KMS-11 (cell line): ENCODE measurements around the gene OXA1L.

ENCODE experiments used
- H2AFZ ChIP-seq: fragments of 200-600 bp; sonication (generic); 2 replicates; pipeline ENCODE4 v1.6.1; 2016; ENCODE audit warnings: antibody characterized with exemption, mixed run types, low read depth
- H3K27ac ChIP-seq: fragments of 200-600 bp; sonication (generic); 2 replicates; pipeline ENCODE4 v1.6.1; 2016; ENCODE audit warnings: mild to moderate bottlenecking, mixed run types
- H3K27me3 ChIP-seq: fragments of 200-600 bp; sonication (generic); 2 replicates; pipeline ENCODE4 v1.6.1; 2017; ENCODE audit warnings: mild to moderate bottlenecking, low read depth, mixed run types, moderate library complexity; ENCODE audit not compliant: insufficient read depth
- H3K36me3 ChIP-seq: fragments of 200-600 bp; sonication (generic); 2 replicates; pipeline ENCODE4 v1.6.1; 2017; ENCODE audit warnings: mild to moderate bottlenecking, mixed run types; ENCODE audit not compliant: insufficient read depth
- H3K4me1 ChIP-seq: fragments of 200-600 bp; sonication (generic); 2 replicates; pipeline ENCODE4 v1.6.1; 2016; ENCODE audit warnings: mild to moderate bottlenecking, low read depth, mixed run types; ENCODE audit not compliant: poor library complexity, severe bottlenecking
- H3K4me2 ChIP-seq: fragments of 200-600 bp; sonication (generic); 2 replicates; pipeline ENCODE4 v1.7.0; 2016; ENCODE audit warnings: mild to moderate bottlenecking, mixed run types
- H3K4me3 ChIP-seq: fragments of 200-600 bp; sonication (generic); IDR thresholded peaks from 2 replicates; pipeline ENCODE4 v1.6.1; 2017; ENCODE audit warnings: low read depth, low read length, mixed read lengths; ENCODE audit not compliant: insufficient read depth
- H3K79me2 ChIP-seq: fragments of 200-600 bp; sonication (generic); 2 replicates; pipeline ENCODE4 v1.6.1; 2016; ENCODE audit warnings: low read depth, mixed run types; ENCODE audit not compliant: insufficient read depth
- H3K9ac ChIP-seq: fragments of 200-600 bp; sonication (generic); 2 replicates; pipeline ENCODE4 v1.6.1; 2016; ENCODE audit warnings: mild to moderate bottlenecking, mixed run types
- H4K20me1 ChIP-seq: fragments of 200-600 bp; sonication (generic); 2 replicates; pipeline ENCODE4 v1.6.1; 2016; ENCODE audit warnings: mild to moderate bottlenecking, mixed run types; ENCODE audit not compliant: insufficient read depth
- TF ChIP-seq, protein P1 (sequence below): fragments of 200-600 bp; sonication (generic); conservative IDR thresholded peaks from 2 replicates; pipeline ENCODE4 v1.6.1; 2017; ENCODE audit warnings: low read depth, mild to moderate bottlenecking, antibody characterized with exemption, low read length, moderate library complexity, mixed read lengths

Gene OXA1L

DNA sequence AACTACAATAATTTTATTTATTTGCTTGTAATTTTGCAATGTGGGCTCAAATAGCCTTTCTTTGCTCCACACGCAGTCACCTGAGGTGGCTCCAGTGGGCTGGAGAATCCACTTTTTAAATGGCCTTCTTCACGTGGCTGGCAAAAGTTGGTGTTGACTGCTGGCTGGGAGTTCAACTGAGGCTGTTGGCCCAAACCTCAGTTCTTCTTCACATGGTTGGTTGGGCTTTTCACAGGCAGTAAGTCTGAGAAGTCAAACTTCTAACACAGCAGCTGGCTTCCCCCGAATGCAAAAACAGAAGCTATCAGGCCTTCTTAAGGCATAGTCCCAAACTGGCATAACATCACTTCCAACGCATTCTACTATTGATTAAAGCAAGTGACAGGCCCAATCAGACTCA lies 2.1 kb upstream of the OXA1L start:
- TF ChIP-seq, protein P1, sequence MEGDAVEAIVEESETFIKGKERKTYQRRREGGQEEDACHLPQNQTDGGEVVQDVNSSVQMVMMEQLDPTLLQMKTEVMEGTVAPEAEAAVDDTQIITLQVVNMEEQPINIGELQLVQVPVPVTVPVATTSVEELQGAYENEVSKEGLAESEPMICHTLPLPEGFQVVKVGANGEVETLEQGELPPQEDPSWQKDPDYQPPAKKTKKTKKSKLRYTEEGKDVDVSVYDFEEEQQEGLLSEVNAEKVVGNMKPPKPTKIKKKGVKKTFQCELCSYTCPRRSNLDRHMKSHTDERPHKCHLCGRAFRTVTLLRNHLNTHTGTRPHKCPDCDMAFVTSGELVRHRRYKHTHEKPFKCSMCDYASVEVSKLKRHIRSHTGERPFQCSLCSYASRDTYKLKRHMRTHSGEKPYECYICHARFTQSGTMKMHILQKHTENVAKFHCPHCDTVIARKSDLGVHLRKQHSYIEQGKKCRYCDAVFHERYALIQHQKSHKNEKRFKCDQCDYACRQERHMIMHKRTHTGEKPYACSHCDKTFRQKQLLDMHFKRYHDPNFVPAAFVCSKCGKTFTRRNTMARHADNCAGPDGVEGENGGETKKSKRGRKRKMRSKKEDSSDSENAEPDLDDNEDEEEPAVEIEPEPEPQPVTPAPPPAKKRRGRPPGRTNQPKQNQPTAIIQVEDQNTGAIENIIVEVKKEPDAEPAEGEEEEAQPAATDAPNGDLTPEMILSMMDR: no peak
- Histone ChIP-seq H2AFZ (no peak overlapping the region), H3K79me2 (peaks cover 31% of the 10 kb centered on the region), H4K20me1 (no peaks in the 10 kb centered on the region), H3K36me3 (no peaks in the 10 kb centered on the region; the same call in 1 of the 2 replicates), H3K27ac (no peak overlapping the region), H3K9ac (no peak overlapping the region), H3K27me3 (no peaks in the 10 kb centered on the region), H3K4me1 (peaks cover 24% of the 10 kb centered on the region), H3K4me3 (no peak overlapping the region), H3K4me2 (no peak overlapping the region)

DNA sequence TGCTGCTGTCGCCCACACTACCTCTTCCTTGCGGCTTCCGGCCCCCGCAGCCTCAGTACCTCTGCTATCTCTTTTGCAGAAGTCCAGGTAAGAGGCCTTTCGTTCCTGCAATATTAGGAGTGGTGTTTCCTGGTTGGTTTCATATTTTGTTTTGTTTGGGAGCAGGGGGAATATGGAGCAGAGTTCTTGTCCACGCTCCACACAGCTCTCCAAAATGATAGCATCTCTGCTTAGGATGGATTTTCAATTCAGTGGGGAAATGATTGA lies 768 bp downstream of the OXA1L start:
- Histone ChIP-seq H3K4me3 (no peak overlapping the region), H3K27me3 (no peaks in the 10 kb centered on the region), H2AFZ (peak overlapping the region; percentile 49; the same call in 1 of the 2 replicates), H4K20me1 (no peaks in the 10 kb centered on the region), H3K9ac (peak overlapping the region; percentile 98; the same call in 1 of the 2 replicates), H3K4me2 (peak overlapping the region; percentile 99), H3K36me3 (peaks cover 10% of the 10 kb centered on the region; the same call in 1 of the 2 replicates), H3K79me2 (peaks cover 35% of the 10 kb centered on the region), H3K27ac (peak overlapping the region; percentile 98; the same call in 1 of the 2 replicates), H3K4me1 (peaks cover 24% of the 10 kb centered on the region)
- TF ChIP-seq, protein P1: no peak

DNA sequence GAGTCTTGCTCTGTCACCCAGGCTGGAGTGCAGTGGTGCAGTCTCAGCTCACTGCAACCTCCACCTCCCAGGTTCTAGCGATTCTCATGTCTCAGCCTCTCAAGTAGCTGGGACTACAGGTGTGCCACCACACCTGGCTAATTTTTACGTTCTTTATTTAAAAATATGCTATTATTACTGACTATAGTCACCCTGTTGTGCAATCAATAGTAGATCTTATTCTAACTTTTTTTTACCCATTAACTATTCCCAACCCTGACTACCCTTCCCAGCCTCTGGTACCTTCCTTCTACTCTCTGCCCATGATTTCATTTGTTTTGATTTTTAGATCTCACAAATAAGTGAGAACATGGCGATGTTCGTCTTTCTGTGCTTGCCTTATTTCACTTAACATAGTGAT lies 2.5 kb downstream of the OXA1L start:
- H3K79me2 ChIP-seq: peaks cover 35% of the 10 kb centered on the region
- H3K9ac ChIP-seq: no peak overlapping the region
- H3K27ac ChIP-seq: no peak overlapping the region
- no peaks in the 10 kb centered on the region for H3K27me3 ChIP-seq
- peaks cover 24% of the 10 kb centered on the region for H3K4me1 ChIP-seq
- H3K36me3 ChIP-seq: peaks cover 13% of the 10 kb centered on the region; the same call in 1 of the 2 replicates
- no peak overlapping the region for H2AFZ ChIP-seq
- H3K4me3 ChIP-seq: no peak overlapping the region
- no peak overlapping the region for H3K4me2 ChIP-seq
- H4K20me1 ChIP-seq: no peaks in the 10 kb centered on the region
- TF ChIP-seq, protein P1: no peak

DNA sequence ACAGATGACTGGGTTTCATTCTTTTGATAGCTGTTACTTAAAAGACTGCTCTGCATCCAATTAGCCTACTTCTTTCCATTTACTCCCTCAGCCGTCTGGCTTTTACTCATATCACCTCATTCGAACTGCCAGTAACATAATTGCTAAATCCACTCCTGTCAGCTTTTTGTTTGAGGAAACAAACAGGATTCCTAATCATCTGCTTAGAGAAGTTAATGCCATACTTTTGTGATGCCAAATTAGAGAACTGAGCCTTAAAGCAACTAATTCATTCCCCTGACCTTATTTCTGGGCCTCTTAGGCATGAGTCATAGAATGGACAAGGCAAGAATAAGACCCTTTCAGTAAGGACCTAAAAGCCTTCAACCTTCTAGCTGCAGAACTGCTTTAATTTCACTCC lies 2.9 kb downstream of the OXA1L start:
- no peak overlapping the region for H3K4me3 ChIP-seq
- H3K27me3 ChIP-seq: no peaks in the 10 kb centered on the region
- no peaks in the 10 kb centered on the region for H4K20me1 ChIP-seq
- peaks cover 35% of the 10 kb centered on the region for H3K79me2 ChIP-seq
- TF ChIP-seq, protein P1: no peak
- H2AFZ ChIP-seq: no peak overlapping the region
- H3K9ac ChIP-seq: no peak overlapping the region
- peaks cover 13% of the 10 kb centered on the region; the same call in 1 of the 2 replicates for H3K36me3 ChIP-seq
- H3K27ac ChIP-seq: no peak overlapping the region
- H3K4me1 ChIP-seq: peaks cover 24% of the 10 kb centered on the region
- H3K4me2 ChIP-seq: no peak overlapping the region
